OCI-LY3 (cell line): ENCODE measurements around the gene CSF3.
A peak's percentile ranks its signal among the peaks of the same experiment; 100 is the strongest.

ENCODE experiments used
- H2AFZ ChIP-seq: fragments of 200-600, 300-600 bp; shearing (Covaris generic); 2 replicates; pipeline ENCODE4 v1.6.0; 2014; ENCODE audit warnings: antibody characterized with exemption, low read depth, low read length
- H3K27ac ChIP-seq: fragments of 200-600, 300-600 bp; sonication (generic); 2 replicates; pipeline ENCODE4 v1.5.1; 2014; ENCODE audit warnings: mild to moderate bottlenecking, low read length, moderate library complexity, mixed read lengths
- H3K27me3 ChIP-seq: fragments of 200-600, 300-600 bp; sonication (generic); 2 replicates; pipeline ENCODE4 v1.6.1; 2014; ENCODE audit warnings: low read depth, low read length, mixed read lengths
- H3K36me3 ChIP-seq: fragments of 200-600, 300-600 bp; sonication (generic); replicated peaks from 2 replicates; pipeline ENCODE3; 2014; ENCODE audit warnings: low read depth, low read length, mixed read lengths
- H3K4me1 ChIP-seq: fragments of 300-600, 200-600 bp; sonication (generic); 2 replicates; pipeline ENCODE4 v1.6.1; 2014; ENCODE audit warnings: low read length, mixed read lengths
- H3K4me2 ChIP-seq: fragments of 200-600, 300-600 bp; sonication (generic); 2 replicates; pipeline ENCODE4 v1.6.1; 2014; ENCODE audit warnings: low read length, mixed read lengths
- H3K4me3 ChIP-seq: fragments of 300-600, 200-600 bp; sonication (generic); 2 replicates; pipeline ENCODE4 v1.5.1; 2014; ENCODE audit warnings: antibody characterized with exemption, mild to moderate bottlenecking, low read length, moderate library complexity
- H3K79me2 ChIP-seq: fragments of 300-600, 200-600 bp; shearing (Covaris generic); 2 replicates; pipeline ENCODE4 v1.6.1; 2014; ENCODE audit warnings: mild to moderate bottlenecking, low read length, mixed read lengths
- H3K9ac ChIP-seq: fragments of 300-600, 200-600 bp; shearing (Covaris generic); 2 replicates; pipeline ENCODE4 v1.6.0; 2014; ENCODE audit warnings: mild to moderate bottlenecking, low read length, moderate library complexity
- H3K9me3 ChIP-seq: fragments of 200-600, 300-600 bp; shearing (Covaris generic); 2 replicates; pipeline ENCODE4 v1.6.1; 2014; ENCODE audit warnings: low read length, mixed read lengths; ENCODE audit not compliant: insufficient read depth
- H4K20me1 ChIP-seq: fragments of 200-600, 300-600 bp; sonication (generic); 2 replicates; pipeline ENCODE4 v1.6.1; 2016; ENCODE audit warnings: low read length, mixed read lengths; ENCODE audit not compliant: insufficient read depth
- CTCF ChIP-seq: fragments of 200-600, 300-600 bp; sonication (generic); IDR thresholded peaks from 2 replicates; pipeline ENCODE4 v1.5.1; 2014; ENCODE audit warnings: antibody characterized with exemption, low read length, low read depth
- EZH2phosphoT487 ChIP-seq: fragments of 200-600 bp; shearing (Covaris generic); IDR thresholded peaks from 2 replicates; pipeline ENCODE4 v1.6.1; 2018; ENCODE audit warnings: antibody characterized with exemption, mixed run types, low read depth

Gene CSF3

DNA sequence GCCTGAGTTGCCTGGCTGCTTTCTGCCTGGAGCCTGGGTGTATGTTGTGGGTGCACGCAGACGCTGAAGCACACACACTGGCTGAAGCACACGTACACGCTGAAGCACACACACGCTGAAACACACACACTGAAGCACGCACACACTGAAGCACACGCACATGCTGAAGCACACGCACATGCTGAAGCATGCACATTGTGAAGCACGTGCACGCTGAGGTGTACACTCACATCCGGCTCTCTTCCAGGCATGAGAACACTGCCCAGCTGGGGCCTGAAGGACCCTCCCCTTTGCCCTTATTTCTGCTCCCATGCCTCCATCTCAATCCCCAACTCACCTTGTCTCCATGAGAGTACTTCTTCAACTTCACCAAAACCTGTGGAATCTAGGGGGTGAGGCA, 16.5 kb downstream of the CSF3 start:
- Histone ChIP-seq H3K36me3 (peaks cover 28% of the 10 kb centered on the region), H3K4me2 (no peak overlapping the region), H3K9ac (no peak overlapping the region), H3K4me1 (peaks cover 14% of the 10 kb centered on the region), H2AFZ (no peak overlapping the region), H3K79me2 (no peaks in the 10 kb centered on the region), H4K20me1 (no peaks in the 10 kb centered on the region), H3K4me3 (no peak overlapping the region), H3K9me3 (no peaks in the 10 kb centered on the region), H3K27ac (no peak overlapping the region), H3K27me3 (no peaks in the 10 kb centered on the region)
- TF ChIP-seq CTCF: no peak
- no peak for TF ChIP-seq EZH2phosphoT487

GRCh38 chr17:40032322-40033320, 17.4 kb downstream of the CSF3 start:
- Histone ChIP-seq H3K4me1 (peaks cover 14% of the 10 kb centered on the region), H3K27ac (no peak overlapping the region), H3K79me2 (no peaks in the 10 kb centered on the region), H2AFZ (no peak overlapping the region), H3K9me3 (no peaks in the 10 kb centered on the region), H3K4me3 (no peak overlapping the region), H3K36me3 (peaks cover 28% of the 10 kb centered on the region), H4K20me1 (no peaks in the 10 kb centered on the region), H3K9ac (no peak overlapping the region), H3K4me2 (no peak overlapping the region), H3K27me3 (no peaks in the 10 kb centered on the region)
- TF ChIP-seq EZH2phosphoT487 (no peak), CTCF (no peak)

DNA sequence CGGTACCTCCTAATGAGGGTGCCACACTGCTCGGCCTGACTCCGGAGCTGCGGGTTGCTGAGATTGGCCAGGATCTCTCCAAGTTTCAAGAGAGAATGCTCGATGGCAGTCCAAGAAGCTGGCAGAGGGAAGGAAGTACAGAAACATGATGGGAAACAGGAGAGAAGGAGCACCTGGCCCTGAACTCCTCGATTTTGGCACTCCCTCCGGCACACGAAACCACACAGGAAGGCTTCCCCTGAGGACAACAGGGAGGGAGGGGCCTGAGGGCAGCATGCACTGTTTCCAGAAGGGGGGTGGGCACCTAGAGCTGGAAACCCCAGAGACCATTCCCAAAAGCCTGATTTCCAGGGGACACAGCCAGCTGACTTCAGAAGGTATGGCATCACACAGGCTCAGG, 18.1 kb downstream of the CSF3 start:
- no peak overlapping the region for H3K4me2 ChIP-seq
- TF ChIP-seq CTCF: no peak
- no peak for TF ChIP-seq EZH2phosphoT487
- H3K36me3 ChIP-seq: peaks cover 26% of the 10 kb centered on the region

DNA sequence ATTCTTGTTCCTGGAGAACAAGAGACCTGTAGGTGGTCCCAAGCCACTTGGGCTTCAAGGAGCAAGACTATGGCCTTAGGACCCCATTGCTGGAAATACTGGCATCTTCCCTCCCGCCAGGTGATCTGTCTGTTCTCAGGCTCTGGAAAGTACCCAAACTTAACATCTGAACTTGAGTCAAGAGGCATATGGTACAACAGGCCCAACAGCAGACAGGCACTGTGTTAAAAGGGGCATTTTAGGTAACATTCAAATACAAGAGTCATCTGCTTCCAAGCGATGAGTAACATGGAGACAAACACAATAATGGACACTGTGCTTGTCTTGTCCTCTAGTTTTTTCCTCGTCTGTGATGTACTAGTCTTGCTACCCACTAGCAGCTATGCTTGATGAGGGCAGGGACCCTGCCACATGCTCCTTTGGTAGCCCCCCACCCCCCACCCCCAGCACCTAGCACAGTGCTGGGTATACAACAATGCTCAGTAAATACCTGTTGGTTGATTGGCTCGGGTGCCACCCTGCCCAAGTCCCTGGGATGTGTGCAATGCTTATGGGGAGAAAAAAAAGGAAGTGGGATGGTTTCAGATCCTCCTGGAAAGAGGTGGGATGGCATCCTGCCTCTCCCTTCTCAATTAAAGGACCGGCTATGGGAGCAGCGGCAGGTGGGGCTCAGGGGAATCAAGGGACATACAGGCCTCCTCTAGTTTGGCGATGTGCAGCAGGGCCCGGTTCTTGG, 19.4 kb downstream of the CSF3 start:
- peaks cover 14% of the 10 kb centered on the region for H3K4me1 ChIP-seq
- H3K79me2 ChIP-seq: no peaks in the 10 kb centered on the region
- peak overlapping the region; percentile 5; the same call in 1 of the 2 replicates for H3K4me2 ChIP-seq
- H3K27ac ChIP-seq: no peak overlapping the region
- no peaks in the 10 kb centered on the region for H3K27me3 ChIP-seq
- TF ChIP-seq EZH2phosphoT487 (no peak), CTCF (no peak)
- H2AFZ ChIP-seq: no peak overlapping the region
- H4K20me1 ChIP-seq: no peaks in the 10 kb centered on the region
- no peaks in the 10 kb centered on the region for H3K9me3 ChIP-seq
- no peak overlapping the region for H3K4me3 ChIP-seq
- no peak overlapping the region for H3K9ac ChIP-seq
- H3K36me3 ChIP-seq: peaks cover 19% of the 10 kb centered on the region

More for the DNA sequence above, 18.1 kb downstream of the CSF3 start:
- Histone ChIP-seq H3K79me2 (no peaks in the 10 kb centered on the region), H2AFZ (no peak overlapping the region), H3K4me1 (peaks cover 14% of the 10 kb centered on the region), H3K27ac (no peak overlapping the region), H3K4me3 (no peak overlapping the region), H3K9me3 (no peaks in the 10 kb centered on the region), H4K20me1 (no peaks in the 10 kb centered on the region), H3K27me3 (no peaks in the 10 kb centered on the region), H3K9ac (no peak overlapping the region)
